ENCODE data around the gene SEC23A.

The SEC23A gene

DNA sequence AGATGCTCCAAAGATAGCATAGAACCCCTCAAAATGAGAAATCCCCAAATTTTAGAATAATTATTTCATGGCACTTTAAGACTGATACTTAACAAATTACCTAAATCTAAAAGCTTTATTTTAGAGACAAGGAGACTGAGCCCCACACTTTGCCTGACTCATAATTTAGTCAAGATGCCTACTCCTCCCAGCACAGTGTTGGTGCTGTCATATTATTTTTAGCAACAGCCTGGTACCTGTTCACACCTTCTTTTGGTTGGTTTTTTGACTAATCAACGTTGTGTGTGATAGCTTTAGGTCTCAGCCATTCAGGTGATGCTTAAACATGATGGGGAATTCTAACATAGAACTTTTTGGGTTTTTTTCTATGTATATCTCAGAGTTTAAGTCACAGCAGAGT, 120.2 kb downstream of the SEC23A start:
- no peak for DNase-seq

GRCh38 chr14:38982278-38982677, 120.8 kb downstream of the SEC23A start:
- DNase-seq = no peak
